Measurements from ENCODE around the gene WDFY4. TPM values are rescaled to one million over a fixed set of nuclear protein-coding genes. Genes with fewer than 3 reads are reported as not detected.

The WDFY4 gene
- total and polyA plus RNA-seq, 2 of the 13 experiments (the other 11 are each of a cell fraction or from before 2014, with no cell fraction given) = not detected

GRCh38 chr10:48813825-48814224, 129.2 kb downstream of the WDFY4 start:
- no peak overlapping the region for H2AFZ ChIP-seq (ENCODE audit: low read length)
- TF ChIP-seq RNF2 (conservative IDR thresholded peaks at IDR 0.05; ENCODE audit: low read depth) (no peak), SRSF1 (optimal IDR thresholded peaks at IDR 0.05; ENCODE audit: low read depth, low read length) (no peak), ZNF550 (CRISPR knock-in tag; IDR thresholded peaks at IDR 0.05; ENCODE audit: borderline replicate concordance) (no peak), HMG20A (CRISPR knock-in tag; IDR thresholded peaks at IDR 0.05; ENCODE audit: borderline replicate concordance) (no peak), ZMYM4 (CRISPR knock-in tag; IDR thresholded peaks at IDR 0.05) (no peak), ZNF546 (CRISPR knock-in tag; conservative IDR thresholded peaks at IDR 0.05) (no peak), SUZ12 (IDR thresholded peaks at IDR 0.05; ENCODE audit: low read depth, low read length) (no peak), TOPORS (CRISPR knock-in tag; IDR thresholded peaks at IDR 0.05) (no peak), IKZF1 (IDR thresholded peaks at IDR 0.05) (no peak), ZBTB1 (CRISPR knock-in tag; IDR thresholded peaks at IDR 0.05; ENCODE audit: borderline replicate concordance) (no peak)
- in situ Hi-C loops (cut with HindIII; ENCODE audit: extremely low pct_ligation_motif_present, low pct_unique_long_range_greater_than_20kb) = no loop called here
- H3K4me3 ChIP-seq (replicated peaks in 1 of 3; ENCODE audit: insufficient read depth in 1 of 3, low read depth in 2 of 3, low read length in 3 of 3) = no peak overlapping the region
- DNase-seq (ENCODE audit: low spot score) (no peak), FAIRE-seq (no peak), ATAC-seq (no peak)
- H3K27ac ChIP-seq (ENCODE audit: extremely low read length, insufficient read depth, low read length) = no peak overlapping the region
- H3K9me3 ChIP-seq (ENCODE audit: low read length) = no peaks in the 10 kb centered on the region
- H3K4me1 ChIP-seq (ENCODE audit: insufficient read depth, low read length) = no peaks in the 10 kb centered on the region
- intact Hi-C loops (cut with micrococcal nuclease; ENCODE audit: unreplicated experiment) = no loop called here
- ChIA-PET CTCF (ENCODE audit: low intra/inter-chr PET ratio, low total read pairs) (no interaction called here), POLR2A (no interaction called here)
- 0% methylated on average over 2 of the region's 3 CpGs for WGBS (ENCODE audit: low lambda C conversion rate)
- no peaks in the 10 kb centered on the region for H3K79me2 ChIP-seq (ENCODE audit: insufficient read depth, low read length)
- H3K9ac ChIP-seq (ENCODE audit: insufficient read depth, low read depth, low read length) = no peak overlapping the region
- H3K4me2 ChIP-seq (ENCODE audit: low read depth, low read length) = no peak overlapping the region
- H4K20me1 ChIP-seq (ENCODE audit: insufficient read depth, low read length) = no peaks in the 10 kb centered on the region
- peaks cover 1 to 9% of the 10 kb centered on the region in 2 experiments; a peak in 2 of 5 replicates for H3K27me3 ChIP-seq (ENCODE audit: control insufficient read depth in 1 of 2, insufficient read depth in 2 of 2, low read length in 2 of 2)
- no TSS peak for BruUV-seq (replicated peaks)
- H3K36me3 ChIP-seq (replicated peaks in 1 of 2; ENCODE audit: control insufficient read depth in 1 of 2, insufficient read depth in 2 of 2, low read length in 2 of 2) = no peaks in the 10 kb centered on the region

GRCh38 chr10:48814933-48815332, 130.3 kb downstream of the WDFY4 start:
- Histone ChIP-seq H3K36me3 (replicated peaks in 1 of 2; ENCODE audit: control insufficient read depth in 1 of 2, insufficient read depth in 2 of 2, low read length in 2 of 2) (no peaks in the 10 kb centered on the region), H3K27ac (ENCODE audit: extremely low read length, insufficient read depth, low read length) (no peak overlapping the region), H3K9ac (ENCODE audit: insufficient read depth, low read depth, low read length) (no peak overlapping the region), H3K9me3 (ENCODE audit: low read length) (no peaks in the 10 kb centered on the region), H3K27me3 (ENCODE audit: control insufficient read depth in 1 of 2, insufficient read depth in 2 of 2, low read length in 2 of 2) (peaks cover 3 to 18% of the 10 kb centered on the region in 2 experiments; a peak in 4 of 5 replicates), H3K4me1 (ENCODE audit: insufficient read depth, low read length) (no peaks in the 10 kb centered on the region), H3K79me2 (ENCODE audit: insufficient read depth, low read length) (no peaks in the 10 kb centered on the region), H3K4me3 (replicated peaks in 1 of 3; ENCODE audit: insufficient read depth in 1 of 3, low read depth in 2 of 3, low read length in 3 of 3) (no peak overlapping the region), H2AFZ (ENCODE audit: low read length) (no peak overlapping the region), H3K4me2 (ENCODE audit: low read depth, low read length) (no peak overlapping the region), H4K20me1 (ENCODE audit: insufficient read depth, low read length) (no peaks in the 10 kb centered on the region)
- TF ChIP-seq ZNF432 (CRISPR knock-in tag; IDR thresholded peaks at IDR 0.05; ENCODE audit: borderline replicate concordance) (no peak), HNF4A (CRISPR knock-in tag; IDR thresholded peaks at IDR 0.05) (no peak), ZNF703 (CRISPR knock-in tag; IDR thresholded peaks at IDR 0.05; ENCODE audit: borderline replicate concordance) (no peak)
- TF ChIP-seq, protein P1, sequence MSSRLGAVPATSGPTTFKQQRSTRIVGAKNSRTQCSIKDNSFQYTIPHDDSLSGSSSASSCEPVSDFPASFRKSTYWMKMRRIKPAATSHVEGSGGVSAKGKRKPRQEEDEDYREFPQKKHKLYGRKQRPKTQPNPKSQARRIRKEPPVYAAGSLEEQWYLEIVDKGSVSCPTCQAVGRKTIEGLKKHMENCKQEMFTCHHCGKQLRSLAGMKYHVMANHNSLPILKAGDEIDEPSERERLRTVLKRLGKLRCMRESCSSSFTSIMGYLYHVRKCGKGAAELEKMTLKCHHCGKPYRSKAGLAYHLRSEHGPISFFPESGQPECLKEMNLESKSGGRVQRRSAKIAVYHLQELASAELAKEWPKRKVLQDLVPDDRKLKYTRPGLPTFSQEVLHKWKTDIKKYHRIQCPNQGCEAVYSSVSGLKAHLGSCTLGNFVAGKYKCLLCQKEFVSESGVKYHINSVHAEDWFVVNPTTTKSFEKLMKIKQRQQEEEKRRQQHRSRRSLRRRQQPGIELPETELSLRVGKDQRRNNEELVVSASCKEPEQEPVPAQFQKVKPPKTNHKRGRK (CRISPR knock-in tag; IDR thresholded peaks at IDR 0.05) = no peak
- BruUV-seq (replicated peaks) = no TSS peak
- WGBS (ENCODE audit: low lambda C conversion rate) = 0% methylated on average over 1 of the region's 1 CpG
- intact Hi-C loops (cut with micrococcal nuclease; ENCODE audit: unreplicated experiment) (no loop called here), in situ Hi-C loops (cut with HindIII; ENCODE audit: extremely low pct_ligation_motif_present, low pct_unique_long_range_greater_than_20kb) (no loop called here)
- ATAC-seq (no peak), FAIRE-seq (no peak), DNase-seq (ENCODE audit: low spot score) (no peak)
- POLR2A ChIA-PET = no interaction called here
- CTCF ChIA-PET (ENCODE audit: low intra/inter-chr PET ratio, low total read pairs) = no interaction called here

All from HepG2 (cell line).